H9 (cell line): ENCODE data around the gene CXorf58. TPM values are rescaled to one million over a fixed set of nuclear protein-coding genes. Genes with fewer than 3 reads are reported as not detected.

Experiments
- DNase-seq: peaks from one replicate; pipeline ENCODE4 v3.0.0-alpha.2; 2017
- H2AFZ ChIP-seq: one replicate; pipeline ENCODE4 v1.6.1; 2013; ENCODE audit warnings: mild to moderate bottlenecking, low read length, control low read depth, moderate library complexity
- H2AK5ac ChIP-seq: 2 replicates; pipeline ENCODE4 v1.6.1; 2013; ENCODE audit warnings: low read length, control low read depth, mixed read lengths; ENCODE audit not compliant: insufficient read length
- H2BK120ac ChIP-seq: one replicate; pipeline ENCODE4 v1.6.1; 2013; ENCODE audit warnings: low read depth, mild to moderate bottlenecking, low read length, control low read depth, inconsistent platforms; ENCODE audit not compliant: poor library complexity, severe bottlenecking
- H2BK12ac ChIP-seq: 2 replicates; pipeline ENCODE4 v1.6.1; 2013; ENCODE audit warnings: low read length, control low read depth, mixed read lengths, low read depth; ENCODE audit not compliant: insufficient read length
- H2BK15ac ChIP-seq: 2 replicates; pipeline ENCODE4 v1.6.1; 2013; ENCODE audit warnings: low read depth, low read length, control low read depth
- H2BK20ac ChIP-seq: one replicate; pipeline ENCODE4 v1.6.1; 2013; ENCODE audit warnings: low read depth, mild to moderate bottlenecking, low read length, control low read depth, inconsistent platforms; ENCODE audit not compliant: poor library complexity, severe bottlenecking
- H2BK5ac ChIP-seq: 2 replicates; pipeline ENCODE4 v1.6.1; 2013; ENCODE audit warnings: low read length, control low read depth, mixed read lengths; ENCODE audit not compliant: insufficient read length
- H3K14ac ChIP-seq: 2 replicates; pipeline ENCODE4 v1.6.1; 2013; ENCODE audit warnings: low read length, control low read depth; ENCODE audit not compliant: insufficient read depth
- H3K18ac ChIP-seq: 2 replicates; pipeline ENCODE4 v1.6.1; 2013; ENCODE audit warnings: low read depth, mild to moderate bottlenecking, mixed read lengths, low read length, control low read depth; ENCODE audit not compliant: insufficient read length
- H3K23ac ChIP-seq: 2 replicates; pipeline ENCODE4 v1.6.1; 2013; ENCODE audit warnings: low read length, control low read depth, mixed read lengths, low read depth; ENCODE audit not compliant: insufficient read length
- H3K23me2 ChIP-seq: 2 replicates; pipeline ENCODE4 v1.6.1; 2013; ENCODE audit warnings: low read depth, mild to moderate bottlenecking, mixed read lengths, low read length, control low read depth; ENCODE audit not compliant: insufficient read length, poor library complexity, severe bottlenecking
- H3K27ac ChIP-seq: 2 replicates; pipeline ENCODE4 v1.5.1; 2013; ENCODE audit warnings: low read length, control low read depth, mixed read lengths, low read depth; ENCODE audit not compliant: insufficient read length
- H3K27me3 ChIP-seq: 2 replicates; pipeline ENCODE4 v1.6.1; 2013; ENCODE audit warnings: low read length, control low read depth, inconsistent platforms; ENCODE audit not compliant: insufficient read depth
- H3K4ac ChIP-seq: 2 replicates; pipeline ENCODE4 v1.6.1; 2013; ENCODE audit warnings: low read depth, mild to moderate bottlenecking, control low read depth, inconsistent platforms, low read length, moderate library complexity
- H3K4me1 ChIP-seq: 2 replicates; pipeline ENCODE4 v1.6.1; 2013; ENCODE audit warnings: low read length, control low read depth, inconsistent platforms; ENCODE audit not compliant: insufficient read depth
- H3K4me2 ChIP-seq: 2 replicates; pipeline ENCODE4 v1.6.1; 2013; ENCODE audit warnings: low read length, control low read depth, mixed read lengths; ENCODE audit not compliant: insufficient read length, insufficient read depth
- H3K56ac ChIP-seq: 2 replicates; pipeline ENCODE4 v1.6.1; 2013; ENCODE audit warnings: low read depth, mild to moderate bottlenecking, mixed read lengths, low read length, control low read depth; ENCODE audit not compliant: insufficient read length
- H3K79me1 ChIP-seq: 2 replicates; pipeline ENCODE4 v1.6.1; 2013; ENCODE audit warnings: low read depth, mild to moderate bottlenecking, moderate library complexity, low read length, control low read depth, inconsistent platforms; ENCODE audit not compliant: insufficient read depth, poor library complexity, severe bottlenecking
- H3K79me2 ChIP-seq: 2 replicates; pipeline ENCODE4 v1.6.1; 2013; ENCODE audit warnings: low read length, control low read depth, inconsistent platforms; ENCODE audit not compliant: insufficient read depth
- H3K9ac ChIP-seq: 2 replicates; pipeline ENCODE4 v1.6.1; 2013; ENCODE audit warnings: low read length, control low read depth, mixed read lengths; ENCODE audit not compliant: insufficient read length; ENCODE audit errors: extremely low read depth
- H3K9me3 ChIP-seq: one replicate; pipeline ENCODE4 v1.6.1; 2013; ENCODE audit warnings: low read depth, low read length, inconsistent platforms; ENCODE audit not compliant: control insufficient read depth
- H3T11ph ChIP-seq: one replicate; pipeline ENCODE4 v1.6.1; 2013; ENCODE audit warnings: mild to moderate bottlenecking, low read length, control low read depth, inconsistent platforms
- H4K20me1 ChIP-seq: one replicate; pipeline ENCODE4 v1.6.1; 2013; ENCODE audit not compliant: control insufficient read depth, insufficient read length, insufficient read depth
- H4K5ac ChIP-seq: 2 replicates; pipeline ENCODE4 v1.6.1; 2013; ENCODE audit warnings: low read depth, mild to moderate bottlenecking, mixed read lengths, low read length, control low read depth; ENCODE audit not compliant: insufficient read length
- H4K8ac ChIP-seq: replicated peaks from 2 replicates; pipeline ENCODE4 v1.6.1; 2013; ENCODE audit warnings: low read length, control low read depth, mixed read lengths, low read depth; ENCODE audit not compliant: insufficient read length
- H4K91ac ChIP-seq: 2 replicates; pipeline ENCODE4 v1.6.1; 2013; ENCODE audit warnings: low read depth, mild to moderate bottlenecking, moderate library complexity, mixed read lengths, low read length, control low read depth; ENCODE audit not compliant: insufficient read length
- H3K27ac Mint-ChIP-seq, 3 experiments: 2 replicates in 2 of 3; 3 replicates in 1 of 3; pipeline ENCODE4 v1.8.0; 2020 to 2021; ENCODE audit warnings: mixed read lengths in 3 of 3, mild to moderate bottlenecking in 1 of 3, moderate library complexity in 1 of 3
- H3K27me3 Mint-ChIP-seq: 2 replicates; pipeline ENCODE4 v1.8.0; 2021; ENCODE audit warnings: low read depth, mild to moderate bottlenecking, moderate library complexity, mixed read lengths
- H3K36me3 Mint-ChIP-seq, 3 experiments: 2 replicates in 2 of 3; 3 replicates in 1 of 3; pipeline ENCODE4 v1.8.0; 2020 to 2021; ENCODE audit warnings: low read depth in 3 of 3, mixed read lengths in 3 of 3; ENCODE audit not compliant: insufficient read depth in 1 of 3
- H3K4me1 Mint-ChIP-seq, 2 experiments: 2 replicates each; pipeline ENCODE4 v1.8.0; 2020; ENCODE audit warnings: mixed read lengths in 2 of 2
- H3K4me3 Mint-ChIP-seq, 2 experiments: 2 replicates in 1 of 2; 3 replicates in 1 of 2; pipeline ENCODE4 v1.8.0; 2020 to 2021; ENCODE audit warnings: mild to moderate bottlenecking in 2 of 2, mixed read lengths in 2 of 2, moderate library complexity in 1 of 2
- H3K9me3 Mint-ChIP-seq, 2 experiments: 2 replicates in 1 of 2; 3 replicates in 1 of 2; pipeline ENCODE4 v1.8.0; 2020; ENCODE audit warnings: mild to moderate bottlenecking in 2 of 2, mixed read lengths in 2 of 2, moderate library complexity in 1 of 2
- WGBS: extraction: QIAGEN DNeasy Blood & Tissue Kit; methylation state at CpG from one replicate; pipeline ENCODE4 v1.1.7; 2013; ENCODE audit warnings: missing lambda C conversion rate, low lambda C conversion rate, mixed read lengths; ENCODE audit not compliant: insufficient read length; ENCODE audit errors: extremely low coverage; 5-methylcytosine and 5-hydroxymethylcytosine counted together
- total RNA-seq: library from RNA; stranded (reverse); gene quantifications from 2 replicates; pipeline ENCODE4 v1.2.1, GENCODE V29; 2021
- TF ChIP-seq, protein P1 (sequence below): fragments of 200-600 bp; sonication (generic); conservative IDR thresholded peaks from 3 replicates; pipeline ENCODE4 v1.8.0; 2021; ENCODE audit warnings: antibody characterized with exemption, mild to moderate bottlenecking

CXorf58 gene
- total RNA-seq, 1 experiment from 2014 or later, result not detected

- peaks cover 2 to 10% (median 2%) of the 10 kb centered on the region in 3 experiments; a peak in 6 of 7 replicates for H3K36me3 Mint-ChIP-seq
- DNase-seq, result no peak
- Histone ChIP-seq H4K8ac (no peak overlapping the region), H3K56ac (no peak overlapping the region), H4K20me1 (no peaks in the 10 kb centered on the region), H2BK12ac (no peak overlapping the region), H2BK120ac (no peak overlapping the region), H3K27me3 (no peaks in the 10 kb centered on the region), H3K14ac (no peak overlapping the region), H2AK5ac (no peak overlapping the region), H3K27ac (no peak overlapping the region), H2AFZ (no peak overlapping the region), H3K4me1 (peaks cover 3% of the 10 kb centered on the region; the same call in 1 of the 2 replicates), H4K5ac (no peak overlapping the region), H4K91ac (no peak overlapping the region), H3K9me3 (no peaks in the 10 kb centered on the region), H2BK15ac (no peak overlapping the region), H3K9ac (no peak overlapping the region), H3K4me2 (no peak overlapping the region), H2BK5ac (no peak overlapping the region), H3K23me2 (no peaks in the 10 kb centered on the region), H3K79me2 (peaks cover 2% of the 10 kb centered on the region; the same call in 1 of the 2 replicates), H2BK20ac (no peak overlapping the region), H3K18ac (no peak overlapping the region), H3K4ac (no peak overlapping the region), H3K79me1 (peaks cover 2% of the 10 kb centered on the region), H3K23ac (no peak overlapping the region), H3T11ph (no peak overlapping the region)
- H3K4me1 Mint-ChIP-seq, result peaks cover 26 to 27% of the 10 kb centered on the region in 2 experiments
- no peak overlapping the region for H3K4me3 Mint-ChIP-seq
- WGBS, result no CpG with 5 or more reads among the region's 12 CpGs
- no peaks in the 10 kb centered on the region for H3K27me3 Mint-ChIP-seq
- H3K27ac Mint-ChIP-seq, result peak overlapping the region in 2 of 3 experiments; percentile 32 to 86; a peak in 3 of 7 replicates
- H3K9me3 Mint-ChIP-seq, result no peaks in the 10 kb centered on the region
- TF ChIP-seq, protein P1, sequence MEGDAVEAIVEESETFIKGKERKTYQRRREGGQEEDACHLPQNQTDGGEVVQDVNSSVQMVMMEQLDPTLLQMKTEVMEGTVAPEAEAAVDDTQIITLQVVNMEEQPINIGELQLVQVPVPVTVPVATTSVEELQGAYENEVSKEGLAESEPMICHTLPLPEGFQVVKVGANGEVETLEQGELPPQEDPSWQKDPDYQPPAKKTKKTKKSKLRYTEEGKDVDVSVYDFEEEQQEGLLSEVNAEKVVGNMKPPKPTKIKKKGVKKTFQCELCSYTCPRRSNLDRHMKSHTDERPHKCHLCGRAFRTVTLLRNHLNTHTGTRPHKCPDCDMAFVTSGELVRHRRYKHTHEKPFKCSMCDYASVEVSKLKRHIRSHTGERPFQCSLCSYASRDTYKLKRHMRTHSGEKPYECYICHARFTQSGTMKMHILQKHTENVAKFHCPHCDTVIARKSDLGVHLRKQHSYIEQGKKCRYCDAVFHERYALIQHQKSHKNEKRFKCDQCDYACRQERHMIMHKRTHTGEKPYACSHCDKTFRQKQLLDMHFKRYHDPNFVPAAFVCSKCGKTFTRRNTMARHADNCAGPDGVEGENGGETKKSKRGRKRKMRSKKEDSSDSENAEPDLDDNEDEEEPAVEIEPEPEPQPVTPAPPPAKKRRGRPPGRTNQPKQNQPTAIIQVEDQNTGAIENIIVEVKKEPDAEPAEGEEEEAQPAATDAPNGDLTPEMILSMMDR, result no peak
Observed at GRCh38 chrX:23900220-23900797, 7.5 kb upstream of the CXorf58 start.
